Activated T-helper 1 cell treated with anti-CD3 and anti-CD28 coated beads, Interleukin-12 subunit alpha, Interleukin-12 subunit beta, Interleukin-2, Interleukin-4 antibody, amounts not matched to agents 30 ng/mL and 10 ng/mL and 1 ng/mL, durations not matched to agents 14 hours and 24 hours and 36 hours (primary cell): Measurements from ENCODE around the gene KCTD8. TPM values are rescaled to one million over a fixed set of nuclear protein-coding genes. Genes with fewer than 3 reads are reported as not detected.

Source experiments
- DNase-seq: peaks from one replicate; pipeline ENCODE4 v3.0.0; 2021; ENCODE audit warnings: low spot score
- H3K27ac Mint-ChIP-seq: one replicate; pipeline ENCODE4 v1.8.0; 2021; ENCODE audit warnings: mild to moderate bottlenecking, mixed read lengths
- H3K27me3 Mint-ChIP-seq: one replicate; pipeline ENCODE4 v1.8.0; 2022; ENCODE audit warnings: mild to moderate bottlenecking, moderate library complexity, mixed read lengths; ENCODE audit not compliant: insufficient read depth
- H3K36me3 Mint-ChIP-seq: one replicate; pipeline ENCODE4 v1.8.0; 2021; ENCODE audit warnings: low read depth, mixed read lengths
- H3K4me1 Mint-ChIP-seq: one replicate; pipeline ENCODE4 v1.8.0; 2021; ENCODE audit warnings: low read depth, mixed read lengths
- H3K4me3 Mint-ChIP-seq: one replicate; pipeline ENCODE4 v1.8.0; 2021; ENCODE audit warnings: mild to moderate bottlenecking, moderate library complexity, mixed read lengths
- H3K9me3 Mint-ChIP-seq: one replicate; pipeline ENCODE4 v1.8.0; 2021; ENCODE audit warnings: mixed read lengths
- intact Hi-C: fragments of 100-400 bp; cut with micrococcal nuclease; formaldehyde crosslinking; loops from one replicate; pipeline ENCODE4 v1.15.1; 2024
- total RNA-seq: library from RNA; stranded (reverse); gene quantifications from 2 replicates; pipeline ENCODE4 v1.2.3, GENCODE V29; 2022

The KCTD8 gene
- total RNA-seq, 1 donor from 2014 or later, result not detected

DNA sequence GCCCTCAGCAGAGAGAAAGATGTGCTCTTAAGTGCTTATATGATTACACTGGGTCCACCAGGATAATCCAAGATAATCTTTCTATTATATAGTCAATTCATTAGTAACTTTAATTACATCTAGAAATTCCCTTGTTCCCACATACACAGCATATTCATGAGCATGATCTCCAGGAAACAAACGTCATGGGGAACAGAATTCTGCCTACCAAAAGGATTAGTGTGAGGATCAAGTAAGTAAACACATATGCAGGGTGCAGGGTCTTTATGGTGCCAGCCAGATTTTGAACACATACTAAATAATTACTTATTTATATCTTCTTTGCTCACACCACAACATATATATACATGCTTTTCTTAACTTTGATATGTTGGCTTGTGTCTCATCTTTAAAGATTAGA is 169.1 kb downstream of the KCTD8 start:
- Mint-ChIP-seq H3K9me3 (peaks cover 3% of the 10 kb centered on the region), H3K36me3 (no peaks in the 10 kb centered on the region), H3K27me3 (no peaks in the 10 kb centered on the region), H3K4me1 (no peaks in the 10 kb centered on the region), H3K27ac (no peak overlapping the region), H3K4me3 (no peak overlapping the region)
- intact Hi-C loops, result no loop called here
- no peak for DNase-seq

DNA sequence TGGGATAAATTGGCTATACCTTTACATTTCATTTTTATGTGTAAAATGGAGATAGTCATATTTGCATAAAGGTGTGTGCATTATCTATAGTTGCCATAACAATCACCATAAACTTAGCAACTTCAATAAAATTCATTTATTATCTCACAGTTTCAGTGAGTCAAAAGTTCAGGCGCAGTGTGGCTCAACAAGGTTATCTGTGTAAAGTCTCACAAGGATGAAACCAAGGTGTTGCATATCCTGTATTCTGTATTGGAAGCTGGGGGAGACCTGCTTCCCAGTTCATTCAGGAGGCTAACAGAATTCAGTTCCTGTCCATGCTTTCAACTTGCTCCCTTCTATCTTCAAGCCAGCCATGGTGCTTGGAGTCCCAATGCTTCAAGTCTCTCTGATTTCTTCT is 169.5 kb downstream of the KCTD8 start:
- Mint-ChIP-seq H3K4me1 (no peaks in the 10 kb centered on the region), H3K9me3 (peaks cover 3% of the 10 kb centered on the region), H3K4me3 (no peak overlapping the region), H3K36me3 (no peaks in the 10 kb centered on the region), H3K27ac (no peak overlapping the region), H3K27me3 (no peaks in the 10 kb centered on the region)
- DNase-seq, result no peak
- intact Hi-C loops, result no loop called here

DNA sequence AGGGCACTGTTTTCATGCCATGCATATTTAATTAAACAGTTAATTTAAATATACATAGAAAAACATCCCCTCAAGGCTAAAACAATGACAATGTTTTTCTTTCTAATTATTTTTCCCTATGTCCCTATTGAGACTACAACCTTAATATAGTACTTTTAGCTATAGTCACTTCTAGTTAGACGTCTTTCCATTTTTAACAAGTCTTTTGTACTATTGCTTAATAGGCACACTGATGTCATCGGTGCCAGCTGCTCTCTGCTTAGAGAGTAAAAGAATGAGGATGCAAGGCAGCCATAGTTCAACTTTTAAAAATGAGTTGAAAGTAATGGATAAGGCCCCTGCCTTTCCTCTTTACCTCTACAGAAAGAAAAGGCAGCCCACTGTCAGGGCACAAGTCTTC is 191.1 kb downstream of the KCTD8 start:
- Mint-ChIP-seq H3K36me3 (no peaks in the 10 kb centered on the region), H3K27me3 (no peaks in the 10 kb centered on the region), H3K9me3 (no peaks in the 10 kb centered on the region), H3K4me3 (no peak overlapping the region), H3K27ac (no peak overlapping the region), H3K4me1 (no peaks in the 10 kb centered on the region)
- no peak for DNase-seq
- intact Hi-C loops, result no loop called here

DNA sequence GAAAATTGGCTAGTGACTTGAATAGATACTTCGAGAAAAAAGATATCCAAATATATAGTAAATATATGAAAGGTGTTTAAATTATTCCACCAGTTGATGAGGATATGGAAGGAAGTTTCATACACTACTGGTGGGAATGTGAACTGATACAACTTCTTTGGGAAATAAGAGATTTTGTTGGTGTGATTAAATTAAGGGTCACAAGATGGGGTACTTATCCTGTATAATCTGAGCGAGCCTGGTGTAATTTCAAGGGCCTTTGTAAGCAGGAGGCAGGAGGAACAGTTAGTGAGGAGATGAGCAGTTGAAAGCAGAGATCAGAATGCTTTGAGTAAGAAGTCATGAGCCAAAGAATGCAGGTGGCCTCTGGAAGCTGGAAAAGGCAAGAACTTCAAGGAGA is 192.2 kb downstream of the KCTD8 start:
- Mint-ChIP-seq H3K4me1 (no peaks in the 10 kb centered on the region), H3K4me3 (no peak overlapping the region), H3K9me3 (no peaks in the 10 kb centered on the region), H3K27ac (no peak overlapping the region), H3K27me3 (no peaks in the 10 kb centered on the region), H3K36me3 (no peaks in the 10 kb centered on the region)
- no peak for DNase-seq
- intact Hi-C loops, result no loop called here

DNA sequence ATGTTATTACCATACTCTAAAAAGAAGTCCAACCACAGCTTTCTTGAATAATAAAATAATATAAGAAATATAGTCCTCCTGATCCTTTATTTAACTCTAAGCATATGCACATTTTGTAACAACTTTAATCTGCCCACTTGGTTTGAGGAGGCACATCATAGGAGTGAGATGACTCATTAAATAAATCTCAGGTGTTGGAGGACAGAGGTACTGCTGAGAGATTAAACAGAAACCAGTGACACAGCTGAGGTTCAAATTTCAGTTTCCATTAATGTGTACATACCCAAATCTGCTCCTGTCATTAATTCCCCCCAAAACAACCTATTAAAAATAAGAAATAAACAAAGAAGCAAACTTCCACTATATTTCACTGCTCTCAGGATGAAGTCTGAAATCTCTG is 211.0 kb downstream of the KCTD8 start:
- Mint-ChIP-seq H3K27me3 (no peaks in the 10 kb centered on the region), H3K36me3 (no peaks in the 10 kb centered on the region), H3K9me3 (peaks cover 3% of the 10 kb centered on the region), H3K27ac (no peak overlapping the region), H3K4me1 (no peaks in the 10 kb centered on the region), H3K4me3 (no peak overlapping the region)
- intact Hi-C loops, result no loop called here
- no peak for DNase-seq

DNA sequence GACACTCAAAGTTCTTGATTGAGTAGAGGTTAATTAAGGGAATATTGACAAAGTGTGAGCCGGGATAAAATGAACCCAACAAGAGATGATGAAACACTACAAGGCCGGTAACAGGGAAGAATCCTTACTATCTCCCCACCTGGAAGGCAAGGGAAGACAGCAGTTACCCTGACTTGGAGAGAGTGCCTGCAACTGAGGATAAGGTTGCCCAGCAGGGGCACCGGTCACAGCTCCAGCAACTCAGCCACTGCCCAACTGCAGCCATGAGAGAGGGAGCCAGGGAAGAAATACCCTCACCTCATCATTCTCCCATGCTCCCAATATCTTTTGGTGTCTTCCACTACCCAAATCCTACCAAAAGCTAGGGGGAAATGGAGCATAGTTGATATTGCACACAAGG is 212.7 kb downstream of the KCTD8 start:
- H3K27ac Mint-ChIP-seq, result no peak overlapping the region
- intact Hi-C loops, result no loop called here
- no peaks in the 10 kb centered on the region for H3K4me1 Mint-ChIP-seq
- no peak for DNase-seq
- H3K27me3 Mint-ChIP-seq, result no peaks in the 10 kb centered on the region
- H3K4me3 Mint-ChIP-seq, result no peak overlapping the region
- peaks cover 3% of the 10 kb centered on the region for H3K9me3 Mint-ChIP-seq
- H3K36me3 Mint-ChIP-seq, result no peaks in the 10 kb centered on the region

DNA sequence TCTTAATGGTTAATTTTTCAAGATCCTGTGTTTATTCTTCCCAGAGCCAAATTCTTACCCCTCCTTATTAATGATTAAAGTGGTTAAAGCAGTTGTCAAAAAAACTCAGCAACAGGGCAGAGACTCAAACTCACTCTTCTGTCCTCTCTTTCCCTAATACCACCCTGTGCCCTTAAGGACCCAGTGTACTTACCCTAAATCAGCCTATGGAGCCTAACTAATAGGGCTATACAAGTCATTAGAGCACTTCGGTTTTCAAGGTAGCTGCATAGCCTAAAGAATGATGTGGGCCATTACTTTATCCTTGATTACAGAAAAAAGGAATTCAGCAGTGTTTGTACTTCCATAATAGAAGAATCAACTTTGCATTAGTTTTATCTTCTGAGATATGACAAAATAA is 216.3 kb downstream of the KCTD8 start:
- intact Hi-C loops, result no loop called here
- Mint-ChIP-seq H3K4me1 (no peaks in the 10 kb centered on the region), H3K27me3 (no peaks in the 10 kb centered on the region), H3K4me3 (no peak overlapping the region), H3K9me3 (no peaks in the 10 kb centered on the region), H3K27ac (no peak overlapping the region), H3K36me3 (no peaks in the 10 kb centered on the region)
- no peak for DNase-seq

DNA sequence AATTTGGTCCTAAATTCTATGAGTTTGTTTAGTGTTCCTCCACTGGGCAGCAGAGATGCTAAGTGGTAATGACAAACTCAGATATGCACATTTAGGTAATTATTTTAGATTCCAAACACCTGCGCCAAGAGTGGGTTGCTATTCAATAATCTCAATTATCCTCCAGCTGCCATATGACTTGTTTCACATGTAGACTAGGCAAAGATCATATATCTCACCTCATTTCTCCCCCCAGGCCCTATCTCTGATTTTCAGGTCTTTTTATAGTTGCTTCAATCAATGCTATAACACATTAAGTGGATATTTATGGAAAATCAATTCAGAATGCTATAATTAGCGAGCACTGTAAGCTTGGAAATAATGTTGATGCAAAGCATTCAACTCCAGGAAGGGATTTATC is 217.6 kb downstream of the KCTD8 start:
- Mint-ChIP-seq H3K4me3 (no peak overlapping the region), H3K36me3 (no peaks in the 10 kb centered on the region), H3K27ac (no peak overlapping the region), H3K27me3 (no peaks in the 10 kb centered on the region), H3K9me3 (peaks cover 3% of the 10 kb centered on the region), H3K4me1 (no peaks in the 10 kb centered on the region)
- DNase-seq, result no peak
- intact Hi-C loops, result no loop called here

DNA sequence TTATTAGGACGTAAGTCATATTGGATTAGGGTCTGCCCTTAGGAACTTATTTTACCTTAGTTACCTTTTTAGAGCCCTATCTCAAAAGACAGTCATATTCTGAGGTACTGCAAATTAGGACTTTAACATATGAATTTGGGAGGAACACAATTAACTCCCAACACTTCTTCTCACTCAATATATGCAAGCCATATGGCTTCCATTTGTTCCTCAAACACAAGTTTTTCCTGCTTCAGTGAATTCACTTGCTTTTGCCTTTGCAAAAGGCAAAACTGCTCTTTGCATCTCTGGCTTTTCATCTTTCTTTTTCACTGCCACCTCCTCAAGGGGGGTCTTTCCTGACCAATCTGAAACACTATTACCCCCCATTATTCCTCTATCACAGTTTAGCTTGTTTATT is 220.3 kb downstream of the KCTD8 start:
- Mint-ChIP-seq H3K27ac (no peak overlapping the region), H3K4me3 (no peak overlapping the region), H3K27me3 (no peaks in the 10 kb centered on the region), H3K36me3 (no peaks in the 10 kb centered on the region), H3K4me1 (no peaks in the 10 kb centered on the region), H3K9me3 (peaks cover 3% of the 10 kb centered on the region)
- intact Hi-C loops, result no loop called here
- DNase-seq, result no peak

DNA sequence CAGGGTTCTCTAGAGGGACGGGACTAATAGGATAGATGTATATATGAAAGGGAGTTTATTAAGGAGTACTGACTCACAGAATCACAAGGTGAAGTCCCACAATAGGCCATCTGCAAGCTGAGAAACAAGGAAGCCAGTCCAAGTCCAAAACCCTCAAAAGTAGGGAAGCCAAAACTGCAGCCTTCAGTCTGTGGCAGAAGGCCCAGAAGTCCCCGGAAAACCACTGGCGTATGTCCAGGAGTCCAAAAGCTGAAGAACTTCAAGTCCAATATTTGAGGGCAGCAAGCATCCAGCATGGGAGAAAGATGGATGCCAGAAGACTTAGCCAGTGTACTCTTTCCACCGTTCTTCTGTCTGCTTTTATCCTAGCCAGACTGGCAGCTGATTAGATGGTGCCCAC is 227.2 kb downstream of the KCTD8 start:
- intact Hi-C loops, result no loop called here
- H3K27me3 Mint-ChIP-seq, result no peaks in the 10 kb centered on the region

DNA sequence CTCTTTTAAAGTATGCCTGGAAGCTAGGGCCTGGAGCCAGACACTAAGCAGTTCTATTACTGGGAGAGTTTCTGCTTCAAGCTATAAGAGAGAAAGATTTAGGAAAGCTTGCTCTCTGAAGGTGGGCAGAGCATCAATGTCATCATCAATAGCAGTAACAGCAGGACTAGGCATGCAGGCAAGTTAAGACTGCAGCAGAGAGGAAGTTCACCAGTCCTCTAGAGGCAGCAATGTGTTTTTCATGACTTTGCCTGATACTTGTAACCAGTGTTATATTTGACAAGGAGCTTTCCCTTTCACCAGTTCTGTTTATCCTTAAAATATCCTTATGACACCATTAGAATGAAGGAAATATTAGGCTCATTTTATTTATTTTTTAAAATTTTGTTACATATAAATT is 237.9 kb downstream of the KCTD8 start:
- no peaks in the 10 kb centered on the region for H3K36me3 Mint-ChIP-seq
- no peak overlapping the region for H3K4me3 Mint-ChIP-seq
- H3K9me3 Mint-ChIP-seq, result no peaks in the 10 kb centered on the region
- DNase-seq, result no peak
- H3K27me3 Mint-ChIP-seq, result peaks cover 1% of the 10 kb centered on the region
- no peaks in the 10 kb centered on the region for H3K4me1 Mint-ChIP-seq
- no peak overlapping the region for H3K27ac Mint-ChIP-seq
- intact Hi-C loops, result no loop called here

More for the DNA sequence above, 227.2 kb downstream of the KCTD8 start:
- Mint-ChIP-seq H3K4me1 (no peaks in the 10 kb centered on the region), H3K36me3 (no peaks in the 10 kb centered on the region), H3K9me3 (peaks cover 3% of the 10 kb centered on the region), H3K27ac (no peak overlapping the region), H3K4me3 (no peak overlapping the region)
- no peak for DNase-seq

DNA sequence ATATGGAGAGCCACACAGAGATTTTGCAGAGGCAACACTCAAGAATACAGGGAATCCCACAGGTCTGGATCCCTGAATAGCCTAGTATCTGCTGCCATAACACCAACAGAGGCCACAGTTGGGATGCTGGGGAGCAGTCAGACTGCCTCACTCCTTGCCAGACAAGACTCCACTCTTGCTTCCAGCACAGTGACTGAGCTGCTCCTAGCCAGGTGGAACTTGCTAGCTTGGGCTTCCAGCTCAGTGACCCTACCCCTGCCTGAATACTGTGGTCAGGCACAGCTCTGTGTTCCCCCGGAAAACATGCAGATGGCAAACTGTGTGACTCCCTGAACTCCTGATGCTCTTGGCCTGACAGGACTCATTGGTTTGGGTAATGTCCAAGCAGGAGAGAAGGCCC is 251.8 kb downstream of the KCTD8 start:
- Mint-ChIP-seq H3K27ac (no peak overlapping the region), H3K4me1 (no peaks in the 10 kb centered on the region), H3K4me3 (no peak overlapping the region), H3K9me3 (peaks cover 7% of the 10 kb centered on the region), H3K36me3 (no peaks in the 10 kb centered on the region), H3K27me3 (no peaks in the 10 kb centered on the region)
- no peak for DNase-seq
- intact Hi-C loops, result no loop called here

DNA sequence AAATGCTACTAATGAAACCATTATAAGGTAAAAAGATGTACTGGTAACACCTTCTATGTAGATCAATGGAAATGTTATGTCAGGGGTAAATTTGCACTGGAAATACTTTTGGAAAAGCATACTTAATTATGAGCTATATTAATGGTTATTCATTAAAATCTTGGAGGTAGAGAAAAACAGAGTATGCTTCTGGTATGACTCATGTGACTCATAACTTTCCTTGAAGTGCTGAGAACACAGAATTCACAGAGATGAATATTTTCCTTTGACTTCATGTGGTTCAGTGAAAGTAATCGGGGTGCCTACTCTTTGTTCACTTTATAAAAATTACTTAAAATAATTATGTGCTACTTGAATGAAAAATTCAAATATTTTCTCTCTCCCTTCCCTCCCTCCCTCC is 254.2 kb downstream of the KCTD8 start:
- no peak for DNase-seq
- Mint-ChIP-seq H3K27me3 (no peaks in the 10 kb centered on the region), H3K4me3 (no peak overlapping the region), H3K9me3 (peaks cover 8% of the 10 kb centered on the region), H3K27ac (no peak overlapping the region), H3K36me3 (no peaks in the 10 kb centered on the region), H3K4me1 (no peaks in the 10 kb centered on the region)
- intact Hi-C loops, result no loop called here

DNA sequence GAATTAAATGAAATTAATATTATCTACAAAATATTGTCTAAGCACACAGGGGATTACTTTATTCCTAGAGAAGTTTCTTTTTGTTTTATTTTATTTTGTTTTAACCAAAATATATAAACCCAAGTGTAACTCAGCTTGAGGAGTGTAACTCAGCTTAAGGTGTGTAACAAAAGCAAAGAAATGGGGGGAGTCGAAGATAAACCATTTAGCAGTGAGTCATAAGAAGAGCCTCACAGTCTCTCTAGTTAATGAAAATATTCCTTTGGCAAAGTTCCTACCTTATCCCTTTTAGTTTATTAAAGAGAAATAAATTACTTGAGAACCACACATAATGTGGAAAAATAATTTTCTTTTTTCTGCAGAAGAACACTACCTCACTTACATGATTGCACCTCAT is 261.8 kb downstream of the KCTD8 start:
- Mint-ChIP-seq H3K4me1 (no peaks in the 10 kb centered on the region), H3K4me3 (no peak overlapping the region)

More for the DNA sequence above, 261.8 kb downstream of the KCTD8 start:
- no peaks in the 10 kb centered on the region for H3K27me3 Mint-ChIP-seq
- H3K9me3 Mint-ChIP-seq, result peaks cover 2% of the 10 kb centered on the region
- no peak overlapping the region for H3K27ac Mint-ChIP-seq
- intact Hi-C loops, result no loop called here
- DNase-seq, result no peak
- H3K36me3 Mint-ChIP-seq, result no peaks in the 10 kb centered on the region
